ENCODE data around the gene CCDC85C. TPM values are rescaled to one million over a fixed set of nuclear protein-coding genes. Genes with fewer than 3 reads are reported as not detected.

The CCDC85C gene
- total RNA-seq, 1 donor from 2014 or later: 41.0 TPM

DNA sequence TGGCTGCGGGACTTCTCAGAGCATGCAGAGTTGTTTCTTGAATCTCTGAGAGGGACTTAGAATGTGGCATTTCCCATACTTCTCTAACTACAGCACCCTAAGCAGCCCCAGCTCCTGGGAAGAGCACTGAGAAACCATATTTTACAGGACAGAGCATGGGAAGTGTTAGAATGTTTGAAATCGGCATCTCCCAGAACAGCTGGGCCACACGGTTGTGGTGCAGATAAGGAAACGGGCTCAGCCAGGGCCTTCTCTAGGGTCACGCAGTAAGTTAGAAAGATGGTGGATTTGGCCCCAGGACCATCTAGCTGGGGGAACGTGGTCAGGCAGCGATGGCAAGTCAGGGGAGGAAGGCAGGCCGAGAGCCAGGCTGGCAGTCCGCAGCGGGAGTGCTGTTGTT lies 30.4 kb upstream of the CCDC85C start:
- Histone ChIP-seq H3K27ac (replicated peaks) (no peak overlapping the region), H3K27me3 (ENCODE audit: low read depth) (no peaks in the 10 kb centered on the region), H3K4me3 (no peak overlapping the region), H3K9me3 (replicated peaks) (no peaks in the 10 kb centered on the region), H3K36me3 (no peaks in the 10 kb centered on the region), H3K4me1 (no peaks in the 10 kb centered on the region)
- intact Hi-C loops (cut with micrococcal nuclease): no loop called here
- TF ChIP-seq, protein P1, sequence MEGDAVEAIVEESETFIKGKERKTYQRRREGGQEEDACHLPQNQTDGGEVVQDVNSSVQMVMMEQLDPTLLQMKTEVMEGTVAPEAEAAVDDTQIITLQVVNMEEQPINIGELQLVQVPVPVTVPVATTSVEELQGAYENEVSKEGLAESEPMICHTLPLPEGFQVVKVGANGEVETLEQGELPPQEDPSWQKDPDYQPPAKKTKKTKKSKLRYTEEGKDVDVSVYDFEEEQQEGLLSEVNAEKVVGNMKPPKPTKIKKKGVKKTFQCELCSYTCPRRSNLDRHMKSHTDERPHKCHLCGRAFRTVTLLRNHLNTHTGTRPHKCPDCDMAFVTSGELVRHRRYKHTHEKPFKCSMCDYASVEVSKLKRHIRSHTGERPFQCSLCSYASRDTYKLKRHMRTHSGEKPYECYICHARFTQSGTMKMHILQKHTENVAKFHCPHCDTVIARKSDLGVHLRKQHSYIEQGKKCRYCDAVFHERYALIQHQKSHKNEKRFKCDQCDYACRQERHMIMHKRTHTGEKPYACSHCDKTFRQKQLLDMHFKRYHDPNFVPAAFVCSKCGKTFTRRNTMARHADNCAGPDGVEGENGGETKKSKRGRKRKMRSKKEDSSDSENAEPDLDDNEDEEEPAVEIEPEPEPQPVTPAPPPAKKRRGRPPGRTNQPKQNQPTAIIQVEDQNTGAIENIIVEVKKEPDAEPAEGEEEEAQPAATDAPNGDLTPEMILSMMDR (IDR thresholded peaks at IDR 0.05; ENCODE audit: borderline replicate concordance): no peak
- DNase-seq: no peak

DNA sequence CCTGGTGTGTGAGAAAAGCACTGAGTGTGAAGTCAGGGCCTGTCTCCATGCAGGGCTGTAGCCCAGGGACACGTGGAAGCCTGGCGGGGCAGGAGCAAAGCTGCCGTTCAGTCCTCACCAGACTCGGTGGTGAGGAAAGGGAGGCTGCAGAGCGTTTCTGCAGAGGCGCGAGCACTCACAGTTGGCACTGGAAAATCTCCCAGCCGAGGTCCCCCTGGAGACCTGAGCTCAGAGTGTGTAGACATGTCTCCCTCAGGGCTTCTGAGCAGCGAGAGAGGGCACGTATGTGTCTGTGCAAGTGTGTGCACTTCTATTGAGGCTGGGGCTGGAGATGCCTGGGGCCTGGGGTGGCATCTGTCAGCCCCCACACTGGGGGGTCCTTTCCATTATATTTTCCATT lies 29.9 kb upstream of the CCDC85C start:
- intact Hi-C loops (cut with micrococcal nuclease): no loop called here
- TF ChIP-seq, protein P1 (IDR thresholded peaks at IDR 0.05; ENCODE audit: borderline replicate concordance): no peak

DNA sequence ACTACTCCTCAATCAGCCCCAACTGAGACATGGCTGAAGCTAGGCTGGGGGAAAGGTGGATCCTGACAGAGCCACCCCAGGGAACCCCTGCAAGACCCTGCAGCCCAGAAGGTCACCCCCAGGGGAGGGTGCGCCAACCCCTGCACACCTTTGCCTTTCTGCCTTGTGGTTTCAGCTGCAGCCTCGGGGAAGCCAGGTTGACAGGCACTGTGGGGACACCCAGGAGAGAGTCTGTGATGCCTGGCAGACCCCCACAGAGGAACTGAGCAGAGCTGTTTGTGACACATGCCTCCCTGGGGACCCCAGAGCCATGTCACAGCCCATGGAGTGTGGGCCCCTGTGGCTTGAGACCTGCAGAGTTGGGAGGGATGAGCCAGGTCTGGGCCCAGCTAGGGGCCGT lies 29.1 kb upstream of the CCDC85C start:
- H3K4me1 ChIP-seq: peaks cover 7% of the 10 kb centered on the region
- DNase-seq: no peak
- H3K27me3 ChIP-seq (ENCODE audit: low read depth): no peaks in the 10 kb centered on the region
- intact Hi-C loops (cut with micrococcal nuclease): no loop called here
- H3K4me3 ChIP-seq: no peak overlapping the region
- no peaks in the 10 kb centered on the region for H3K9me3 ChIP-seq (replicated peaks)
- no peaks in the 10 kb centered on the region for H3K36me3 ChIP-seq
- TF ChIP-seq, protein P1 (IDR thresholded peaks at IDR 0.05; ENCODE audit: borderline replicate concordance): no peak
- H3K27ac ChIP-seq (replicated peaks): no peak overlapping the region

More for the DNA sequence above, 29.9 kb upstream of the CCDC85C start:
- Histone ChIP-seq H3K4me3 (no peak overlapping the region), H3K36me3 (no peaks in the 10 kb centered on the region), H3K4me1 (peaks cover 3% of the 10 kb centered on the region), H3K27ac (replicated peaks) (no peak overlapping the region), H3K9me3 (replicated peaks) (no peaks in the 10 kb centered on the region), H3K27me3 (ENCODE audit: low read depth) (no peaks in the 10 kb centered on the region)
- DNase-seq: no peak

DNA sequence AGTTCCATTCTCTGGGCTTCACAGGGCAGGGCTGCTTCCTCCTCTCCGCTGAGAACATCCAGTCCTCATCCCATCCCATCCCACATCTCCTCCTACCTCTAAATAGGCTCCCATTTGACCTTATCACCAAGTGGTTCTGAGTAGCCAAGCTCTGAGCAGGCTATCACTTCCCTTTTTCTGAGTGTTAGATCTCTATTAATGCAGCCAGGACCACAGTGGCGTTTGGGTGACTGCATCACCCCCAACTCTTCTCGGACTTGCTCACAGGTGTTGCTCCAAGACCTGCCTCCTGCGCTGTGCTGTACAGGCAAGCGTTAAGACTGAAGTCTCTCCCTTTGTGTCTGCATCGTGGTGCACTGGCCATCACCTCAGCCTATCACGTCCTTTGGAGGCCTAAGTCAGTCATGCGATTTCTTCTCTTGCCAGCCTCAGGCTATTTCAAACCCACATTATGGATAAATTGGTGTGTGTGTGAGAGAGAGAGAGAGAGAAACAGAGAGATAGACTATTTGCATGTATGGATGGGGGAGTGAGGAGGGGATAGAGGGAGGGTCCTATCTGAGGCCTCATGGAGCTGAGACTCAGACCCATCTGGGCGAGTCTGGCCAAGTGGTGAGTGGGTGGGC lies 28.5 kb upstream of the CCDC85C start:
- DNase-seq: no peak
- Histone ChIP-seq H3K4me3 (no peak overlapping the region), H3K27me3 (ENCODE audit: low read depth) (no peaks in the 10 kb centered on the region), H3K9me3 (replicated peaks) (no peaks in the 10 kb centered on the region), H3K36me3 (no peaks in the 10 kb centered on the region), H3K27ac (replicated peaks) (no peak overlapping the region), H3K4me1 (peaks cover 7% of the 10 kb centered on the region)
- TF ChIP-seq, protein P1 (IDR thresholded peaks at IDR 0.05; ENCODE audit: borderline replicate concordance): no peak
- intact Hi-C loops (cut with micrococcal nuclease): no loop called here

DNA sequence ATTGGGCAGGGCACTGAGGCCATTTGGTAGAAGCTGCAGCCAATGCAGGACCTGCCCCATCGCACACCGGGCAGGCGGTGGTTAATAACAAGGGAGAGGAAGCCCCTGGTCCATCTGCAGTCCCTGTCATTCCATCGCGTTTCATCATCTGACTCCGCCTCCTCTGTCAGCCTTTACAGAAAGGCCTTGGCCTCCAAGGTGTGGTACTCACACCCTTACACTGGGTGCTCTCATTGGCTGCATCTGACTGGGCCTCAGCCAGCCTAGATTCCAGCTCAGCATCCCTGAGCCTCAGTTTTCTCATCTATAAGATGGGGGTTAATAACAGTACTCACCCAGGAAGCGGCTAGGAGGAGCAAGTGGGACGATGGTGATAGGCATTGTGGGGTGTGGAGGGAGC lies 26.2 kb upstream of the CCDC85C start:
- H3K27ac ChIP-seq (replicated peaks): no peak overlapping the region
- no peak for DNase-seq
- no peaks in the 10 kb centered on the region for H3K9me3 ChIP-seq (replicated peaks)
- H3K27me3 ChIP-seq (ENCODE audit: low read depth): no peaks in the 10 kb centered on the region
- TF ChIP-seq, protein P1 (IDR thresholded peaks at IDR 0.05; ENCODE audit: borderline replicate concordance): no peak
- peaks cover 7% of the 10 kb centered on the region for H3K4me1 ChIP-seq
- no peak overlapping the region for H3K4me3 ChIP-seq
- intact Hi-C loops (cut with micrococcal nuclease): no loop called here
- H3K36me3 ChIP-seq: no peaks in the 10 kb centered on the region
